HEK293 (cell line): ENCODE results near the gene SPTBN1.
A peak's percentile ranks its signal among the peaks of the same experiment; 100 is the strongest.

Source experiments
- CTCF ChIA-PET: fragments of 350-600 bp; formaldehyde crosslinking; extraction: SDS; loops from one replicate; lab custom pipeline; 2021; ENCODE audit warnings: antibody characterized with exemption; lab: Yijun Ruan, JAX
- POLR2A ChIA-PET: fragments of 300-600 bp; formaldehyde crosslinking; extraction: SDS; loops from one replicate; lab custom pipeline; 2020; ENCODE audit warnings: antibody characterized with exemption, inconsistent platforms; lab: Yijun Ruan, JAX
- H3K27ac ChIP-seq: fragments of 200-500 bp; sonication (Bioruptor generic); 2 replicates; pipeline ENCODE4 v1.5.1; 2014; ENCODE audit warnings: low read depth, low read length, control low read depth, inconsistent platforms; ENCODE audit errors: extremely low read depth
- H3K36me3 ChIP-seq, 2 experiments: fragments of 200-500 bp in 1 of 2; sonication (Bioruptor generic) in 1 of 2; 1 replicate in 1 of 2; 2 replicates in 1 of 2; pipeline ENCODE4 v1.5.1; 2014 to 2017; ENCODE audit warnings: inconsistent platforms in 2 of 2, low read length in 2 of 2; ENCODE audit not compliant: control insufficient read depth in 2 of 2, insufficient read depth in 1 of 2
- H3K4me1 ChIP-seq: fragments of 200-500 bp; sonication (Bioruptor generic); 2 replicates; pipeline ENCODE4 v1.5.1; 2014; ENCODE audit warnings: mild to moderate bottlenecking, low read length, inconsistent platforms; ENCODE audit not compliant: control insufficient read depth, insufficient read depth
- H3K4me3 ChIP-seq: 2 replicates; pipeline ENCODE4 v1.5.1; 2011; ENCODE audit warnings: low read depth, mild to moderate bottlenecking, control low read depth, low read length, moderate library complexity
- H3K9me3 ChIP-seq: fragments of 200-500 bp; sonication (Bioruptor generic); 2 replicates; pipeline ENCODE4 v1.5.1; 2014; ENCODE audit warnings: low read depth, low read length, inconsistent platforms; ENCODE audit not compliant: control insufficient read depth, insufficient read depth
- ATF2 ChIP-seq: fragments of 450-650 bp; formaldehyde crosslinking; IDR thresholded peaks from 2 replicates; pipeline ENCODE4 v1.5.1; 2016; ENCODE audit warnings: missing biosample characterization, missing genetic modification characterization, low read depth
- FEZF1 ChIP-seq: fragments of 450-650 bp; formaldehyde crosslinking; IDR thresholded peaks from 2 replicates; pipeline ENCODE4 v1.5.1; 2016; ENCODE audit warnings: missing biosample characterization, missing genetic modification characterization
- GLI2 ChIP-seq: fragments of 450-650 bp; formaldehyde crosslinking; IDR thresholded peaks from 2 replicates; pipeline ENCODE4; 2017; ENCODE audit warnings: missing biosample characterization, missing genetic modification characterization, low read depth, borderline replicate concordance
- HOXC10 ChIP-seq: sonication (generic); formaldehyde crosslinking; IDR thresholded peaks from 2 replicates; pipeline ENCODE4 v1.8.1; 2023; ENCODE audit warnings: mild to moderate bottlenecking, missing genetic modification reagents
- HOXD13 ChIP-seq: sonication (generic); formaldehyde crosslinking; IDR thresholded peaks from 2 replicates; pipeline ENCODE4 v1.8.0; 2022; ENCODE audit warnings: missing genetic modification reagents, borderline replicate concordance
- MYNN ChIP-seq: fragments of 450-650 bp; formaldehyde crosslinking; IDR thresholded peaks from 2 replicates; pipeline ENCODE4 v1.5.1; 2016; ENCODE audit warnings: missing biosample characterization, missing genetic modification characterization, borderline replicate concordance
- MZF1 ChIP-seq: fragments of 450-650 bp; formaldehyde crosslinking; IDR thresholded peaks from 2 replicates; pipeline ENCODE4 v1.5.1; 2017; ENCODE audit warnings: missing biosample characterization, missing genetic modification characterization, borderline replicate concordance
- OVOL3 ChIP-seq: fragments of 450-650 bp; formaldehyde crosslinking; IDR thresholded peaks from 2 replicates; pipeline ENCODE4 v1.5.1; 2016; ENCODE audit warnings: missing biosample characterization, missing genetic modification characterization
- SALL2 ChIP-seq: fragments of 450-650 bp; formaldehyde crosslinking; IDR thresholded peaks from 2 replicates; pipeline ENCODE4 v1.5.0; 2017; ENCODE audit warnings: missing biosample characterization, mild to moderate bottlenecking, missing genetic modification characterization, borderline replicate concordance
- ZFHX2 ChIP-seq: fragments of 450-650 bp; formaldehyde crosslinking; conservative IDR thresholded peaks from 2 replicates; pipeline ENCODE4 v1.5.1; 2016; ENCODE audit warnings: missing biosample characterization, missing genetic modification characterization
- ZFP37 ChIP-seq: fragments of 450-650 bp; formaldehyde crosslinking; IDR thresholded peaks from 2 replicates; pipeline ENCODE4 v1.5.1; 2016; ENCODE audit warnings: missing biosample characterization, missing genetic modification characterization
- ZFP41 ChIP-seq: fragments of 450-650 bp; formaldehyde crosslinking; IDR thresholded peaks from 2 replicates; pipeline ENCODE4 v1.5.1; 2016; ENCODE audit warnings: missing biosample characterization, missing genetic modification characterization, borderline replicate concordance
- ZNF266 ChIP-seq: fragments of 450-650 bp; formaldehyde crosslinking; IDR thresholded peaks from 2 replicates; pipeline ENCODE4 v1.5.1; 2016; ENCODE audit warnings: missing biosample characterization, missing genetic modification characterization, low read depth
- ZNF366 ChIP-seq: fragments of 450-650 bp; formaldehyde crosslinking; conservative IDR thresholded peaks from 2 replicates; pipeline ENCODE4 v1.5.1; 2016; ENCODE audit warnings: missing biosample characterization, missing genetic modification characterization
- ZNF426 ChIP-seq: fragments of 450-650 bp; formaldehyde crosslinking; IDR thresholded peaks from 2 replicates; pipeline ENCODE4 v1.5.1; 2017; ENCODE audit warnings: missing biosample characterization, missing genetic modification characterization, mild to moderate bottlenecking, inconsistent platforms, moderate library complexity
- ZNF530 ChIP-seq: fragments of 450-650 bp; formaldehyde crosslinking; IDR thresholded peaks from 2 replicates; pipeline ENCODE4 v1.5.1; 2016; ENCODE audit warnings: low read depth, missing biosample characterization, missing genetic modification characterization
- ZNF560 ChIP-seq: fragments of 450-650 bp; formaldehyde crosslinking; IDR thresholded peaks from 2 replicates; pipeline ENCODE4 v1.5.1; 2017; ENCODE audit warnings: missing biosample characterization, missing genetic modification characterization, borderline replicate concordance
- ZNF645 ChIP-seq: fragments of 450-650 bp; formaldehyde crosslinking; IDR thresholded peaks from 2 replicates; pipeline ENCODE4; 2016; ENCODE audit warnings: missing biosample characterization, missing genetic modification characterization
- ZNF658 ChIP-seq: fragments of 450-650 bp; formaldehyde crosslinking; IDR thresholded peaks from 2 replicates; pipeline ENCODE4; 2016; ENCODE audit warnings: missing biosample characterization, missing genetic modification characterization
- TF ChIP-seq, protein P1 (sequence below): fragments of 450-650 bp; formaldehyde crosslinking; IDR thresholded peaks from 2 replicates; pipeline ENCODE4 v1.5.1; 2016; ENCODE audit warnings: missing biosample characterization, missing genetic modification characterization

Gene SPTBN1

GRCh38 chr2:54639609-54640008 lies 183.5 kb downstream of the SPTBN1 start:
- POLR2A ChIA-PET = no interaction called here
- H3K27ac ChIP-seq = no peak overlapping the region
- CTCF ChIA-PET = interaction anchor here (0.6 to 1.3 kb wide), 2 partner anchors 26 to 533 kb away, joined by 3 to 4 read pairs; no protein-coding TSS in a partner anchor
- no peaks in the 10 kb centered on the region for H3K9me3 ChIP-seq
- H3K4me1 ChIP-seq = no peaks in the 10 kb centered on the region; the same call in 1 of the 2 replicates
- H3K4me3 ChIP-seq = no peak overlapping the region
- TF ChIP-seq ZNF266 (tag by site-specific recombination) (no peak), OVOL3 (no peak), SALL2 (tag by site-specific recombination) (no peak), GLI2 (tag by site-specific recombination) (no peak), FEZF1 (tag by site-specific recombination) (peak; percentile 70)
- H3K36me3 ChIP-seq = peaks cover 5 to 85% of the 10 kb centered on the region in 2 experiments

- peaks cover 5 to 87% of the 10 kb centered on the region in 2 experiments for H3K36me3 ChIP-seq
- H3K27ac ChIP-seq = no peak overlapping the region
- ChIA-PET POLR2A (no interaction called here), CTCF (no interaction called here)
- no peaks in the 10 kb centered on the region for H3K9me3 ChIP-seq
- H3K4me3 ChIP-seq = no peak overlapping the region
- TF ChIP-seq ZNF645 (tag by site-specific recombination) (no peak), ZNF366 (tag by site-specific recombination) (no peak), HOXC10 (CRISPR knock-in tag) (no peak), ZNF560 (no peak), MZF1 (no peak), ZNF530 (no peak), ZNF426 (tag by site-specific recombination) (no peak), HOXD13 (CRISPR knock-in tag) (no peak), ZFP37 (tag by site-specific recombination) (no peak), ZFHX2 (no peak), ZFP41 (tag by site-specific recombination) (no peak), ATF2 (tag by site-specific recombination) (no peak), MYNN (no peak), ZNF658 (tag by site-specific recombination) (no peak)
- TF ChIP-seq, protein P1, sequence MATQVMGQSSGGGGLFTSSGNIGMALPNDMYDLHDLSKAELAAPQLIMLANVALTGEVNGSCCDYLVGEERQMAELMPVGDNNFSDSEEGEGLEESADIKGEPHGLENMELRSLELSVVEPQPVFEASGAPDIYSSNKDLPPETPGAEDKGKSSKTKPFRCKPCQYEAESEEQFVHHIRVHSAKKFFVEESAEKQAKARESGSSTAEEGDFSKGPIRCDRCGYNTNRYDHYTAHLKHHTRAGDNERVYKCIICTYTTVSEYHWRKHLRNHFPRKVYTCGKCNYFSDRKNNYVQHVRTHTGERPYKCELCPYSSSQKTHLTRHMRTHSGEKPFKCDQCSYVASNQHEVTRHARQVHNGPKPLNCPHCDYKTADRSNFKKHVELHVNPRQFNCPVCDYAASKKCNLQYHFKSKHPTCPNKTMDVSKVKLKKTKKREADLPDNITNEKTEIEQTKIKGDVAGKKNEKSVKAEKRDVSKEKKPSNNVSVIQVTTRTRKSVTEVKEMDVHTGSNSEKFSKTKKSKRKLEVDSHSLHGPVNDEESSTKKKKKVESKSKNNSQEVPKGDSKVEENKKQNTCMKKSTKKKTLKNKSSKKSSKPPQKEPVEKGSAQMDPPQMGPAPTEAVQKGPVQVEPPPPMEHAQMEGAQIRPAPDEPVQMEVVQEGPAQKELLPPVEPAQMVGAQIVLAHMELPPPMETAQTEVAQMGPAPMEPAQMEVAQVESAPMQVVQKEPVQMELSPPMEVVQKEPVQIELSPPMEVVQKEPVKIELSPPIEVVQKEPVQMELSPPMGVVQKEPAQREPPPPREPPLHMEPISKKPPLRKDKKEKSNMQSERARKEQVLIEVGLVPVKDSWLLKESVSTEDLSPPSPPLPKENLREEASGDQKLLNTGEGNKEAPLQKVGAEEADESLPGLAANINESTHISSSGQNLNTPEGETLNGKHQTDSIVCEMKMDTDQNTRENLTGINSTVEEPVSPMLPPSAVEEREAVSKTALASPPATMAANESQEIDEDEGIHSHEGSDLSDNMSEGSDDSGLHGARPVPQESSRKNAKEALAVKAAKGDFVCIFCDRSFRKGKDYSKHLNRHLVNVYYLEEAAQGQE (tag by site-specific recombination) = no peak
- no peaks in the 10 kb centered on the region; the same call in 1 of the 2 replicates for H3K4me1 ChIP-seq
Observed at GRCh38 chr2:54640834-54641540, 184.9 kb downstream of the SPTBN1 start.
